HepG2 (cell line): ENCODE results near the gene DGUOK.

Source experiments
- MEIS1 ChIP-seq: sonication (generic); formaldehyde crosslinking; IDR thresholded peaks from 2 replicates; pipeline ENCODE4 v1.9.0; 2021; ENCODE audit warnings: mild to moderate bottlenecking, missing genetic modification reagents, moderate library complexity, borderline replicate concordance
- MEIS2 ChIP-seq: sonication (generic); formaldehyde crosslinking; IDR thresholded peaks from 2 replicates; pipeline ENCODE4 v1.9.0; 2021; ENCODE audit warnings: mild to moderate bottlenecking, missing genetic modification reagents
- PCBP2 ChIP-seq: fragments of 200-400 bp; formaldehyde crosslinking; optimal IDR thresholded peaks from 2 replicates; pipeline ENCODE3; 2018; ENCODE audit warnings: low read length, low read depth; ENCODE audit not compliant: poor library complexity, severe bottlenecking
- POLR2AphosphoS2 ChIP-seq: IDR thresholded peaks from 2 replicates; pipeline ENCODE4 v1.6.1; 2011; ENCODE audit warnings: low read depth, low read length, improper control_type of control experiment
- SIN3B ChIP-seq: fragments of 150-350 bp; IDR thresholded peaks from 2 replicates; pipeline ENCODE4 v1.6.1; 2014; ENCODE audit warnings: low read length
- SP1 ChIP-seq, 2 experiments: fragments of 450-650 bp in 1 of 2; sonication (generic) in 1 of 2; formaldehyde crosslinking in 1 of 2; IDR thresholded peaks; 2 replicates each; pipeline versions ENCODE4 v1.4.0 to v1.6.1; 2016 to 2020; ENCODE audit warnings: missing genetic modification reagents in 1 of 2
- SPEN ChIP-seq: sonication (generic); formaldehyde crosslinking; IDR thresholded peaks from 2 replicates; pipeline ENCODE4 v1.5.1; 2020; ENCODE audit warnings: low read depth, mild to moderate bottlenecking, missing genetic modification reagents
- ZNF263 ChIP-seq: sonication (generic); formaldehyde crosslinking; IDR thresholded peaks from 2 replicates; pipeline ENCODE4 v1.4.0; 2020; ENCODE audit warnings: missing genetic modification reagents
- ZNF431 ChIP-seq: sonication (generic); formaldehyde crosslinking; IDR thresholded peaks from 2 replicates; pipeline ENCODE4 v1.9.0; 2022; ENCODE audit warnings: missing genetic modification reagents, low read depth, mild to moderate bottlenecking, borderline replicate concordance
- ZNF75D ChIP-seq: sonication (generic); formaldehyde crosslinking; IDR thresholded peaks from 2 replicates; pipeline ENCODE4 v1.8.1; 2023; ENCODE audit warnings: missing genetic modification reagents, mild to moderate bottlenecking, borderline replicate concordance
- TF ChIP-seq, protein P1 (sequence below): sonication (generic); formaldehyde crosslinking; IDR thresholded peaks from 2 replicates; pipeline ENCODE4 v1.8.1; 2022; ENCODE audit warnings: low read depth, mild to moderate bottlenecking, missing genetic modification reagents
- TF ChIP-seq, protein P2 (sequence below): sonication (generic); formaldehyde crosslinking; IDR thresholded peaks from 2 replicates; pipeline ENCODE4 v1.5.0; 2020; ENCODE audit warnings: missing genetic modification reagents

- no peak for TF ChIP-seq PCBP2
- TF ChIP-seq MEIS2 (CRISPR knock-in tag), result no peak
- no peak for TF ChIP-seq MEIS1 (CRISPR knock-in tag)
- no peak for TF ChIP-seq SIN3B
- TF ChIP-seq, protein P1, sequence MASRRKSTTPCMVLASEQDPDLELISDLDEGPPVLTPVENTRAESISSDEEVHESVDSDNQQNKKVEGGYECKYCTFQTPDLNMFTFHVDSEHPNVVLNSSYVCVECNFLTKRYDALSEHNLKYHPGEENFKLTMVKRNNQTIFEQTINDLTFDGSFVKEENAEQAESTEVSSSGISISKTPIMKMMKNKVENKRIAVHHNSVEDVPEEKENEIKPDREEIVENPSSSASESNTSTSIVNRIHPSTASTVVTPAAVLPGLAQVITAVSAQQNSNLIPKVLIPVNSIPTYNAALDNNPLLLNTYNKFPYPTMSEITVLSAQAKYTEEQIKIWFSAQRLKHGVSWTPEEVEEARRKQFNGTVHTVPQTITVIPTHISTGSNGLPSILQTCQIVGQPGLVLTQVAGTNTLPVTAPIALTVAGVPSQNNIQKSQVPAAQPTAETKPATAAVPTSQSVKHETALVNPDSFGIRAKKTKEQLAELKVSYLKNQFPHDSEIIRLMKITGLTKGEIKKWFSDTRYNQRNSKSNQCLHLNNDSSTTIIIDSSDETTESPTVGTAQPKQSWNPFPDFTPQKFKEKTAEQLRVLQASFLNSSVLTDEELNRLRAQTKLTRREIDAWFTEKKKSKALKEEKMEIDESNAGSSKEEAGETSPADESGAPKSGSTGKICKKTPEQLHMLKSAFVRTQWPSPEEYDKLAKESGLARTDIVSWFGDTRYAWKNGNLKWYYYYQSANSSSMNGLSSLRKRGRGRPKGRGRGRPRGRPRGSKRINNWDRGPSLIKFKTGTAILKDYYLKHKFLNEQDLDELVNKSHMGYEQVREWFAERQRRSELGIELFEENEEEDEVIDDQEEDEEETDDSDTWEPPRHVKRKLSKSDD (CRISPR knock-in tag), result no peak
- TF ChIP-seq, protein P2, sequence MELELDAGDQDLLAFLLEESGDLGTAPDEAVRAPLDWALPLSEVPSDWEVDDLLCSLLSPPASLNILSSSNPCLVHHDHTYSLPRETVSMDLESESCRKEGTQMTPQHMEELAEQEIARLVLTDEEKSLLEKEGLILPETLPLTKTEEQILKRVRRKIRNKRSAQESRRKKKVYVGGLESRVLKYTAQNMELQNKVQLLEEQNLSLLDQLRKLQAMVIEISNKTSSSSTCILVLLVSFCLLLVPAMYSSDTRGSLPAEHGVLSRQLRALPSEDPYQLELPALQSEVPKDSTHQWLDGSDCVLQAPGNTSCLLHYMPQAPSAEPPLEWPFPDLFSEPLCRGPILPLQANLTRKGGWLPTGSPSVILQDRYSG (CRISPR knock-in tag), result no peak
- no peak for TF ChIP-seq ZNF263 (CRISPR knock-in tag)
- no peak for TF ChIP-seq POLR2AphosphoS2
- no peak for TF ChIP-seq ZNF75D (CRISPR knock-in tag)
- no peak for TF ChIP-seq SPEN (CRISPR knock-in tag)
- TF ChIP-seq SP1 (IDR thresholded peaks at IDR 0.05), result no peak
- TF ChIP-seq SP1 (CRISPR knock-in tag; IDR thresholded peaks at IDR 0.05), result no peak
- TF ChIP-seq ZNF431 (CRISPR knock-in tag), result no peak
These were observed 37.5 kb upstream of the DGUOK start for GRCh38 chr2:73889206-73889605.
